ENCODE results near the gene CRYBG1.

Gene CRYBG1

DNA sequence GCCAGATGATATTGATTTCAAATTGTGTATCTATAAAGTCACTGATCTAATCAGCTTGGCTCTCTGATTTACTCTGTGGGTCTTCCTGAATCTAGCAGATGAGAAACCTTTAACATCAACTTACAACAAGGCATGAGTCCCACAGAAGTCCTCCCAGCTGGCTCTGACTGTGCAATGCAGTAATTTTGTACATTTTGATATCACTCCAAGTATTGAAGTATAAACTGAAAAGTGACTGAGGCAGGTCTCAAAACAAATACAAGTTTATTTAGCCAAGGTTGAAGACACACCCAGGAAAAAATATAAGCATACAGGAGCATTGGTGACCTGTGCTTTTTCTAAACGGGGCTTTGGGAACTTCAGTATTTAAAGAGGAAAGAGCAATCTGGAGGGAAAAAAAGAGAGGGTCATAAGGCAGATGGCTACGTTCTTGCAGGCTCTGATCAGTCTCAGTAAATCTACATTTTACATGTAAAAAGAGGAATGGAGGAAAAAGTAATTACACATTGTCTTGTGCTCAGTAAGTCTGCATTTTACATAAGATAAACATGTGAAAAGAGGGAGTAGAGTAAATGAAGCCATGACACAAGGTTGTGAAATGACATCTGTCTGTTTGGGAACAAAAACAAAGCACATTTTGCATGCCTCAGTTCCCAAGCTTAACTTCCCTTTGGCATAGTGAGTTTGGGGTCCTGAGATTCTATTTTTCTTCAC is 59.5 kb downstream of the CRYBG1 start:
- DNase-seq (ENCODE audit: low read depth in 2 of 2) = no peak

DNA sequence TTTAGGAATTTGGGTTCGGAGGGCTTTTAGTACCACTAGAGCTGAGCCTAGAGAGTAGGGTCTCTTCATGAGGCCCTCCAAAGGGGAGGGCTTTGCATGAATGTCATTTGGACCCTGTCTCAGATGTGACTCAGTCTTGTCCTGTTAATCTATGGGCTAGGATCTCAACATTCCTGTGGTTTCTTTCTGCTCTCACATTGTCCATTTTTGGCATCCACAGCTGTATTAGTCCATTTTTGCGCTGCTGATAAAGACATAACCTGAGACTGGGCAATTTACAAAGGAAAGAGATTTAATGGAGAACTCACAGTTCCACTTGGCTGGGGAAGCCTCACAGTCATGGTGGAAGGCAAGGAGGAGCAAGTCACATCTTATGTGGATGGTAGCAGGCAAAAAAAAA is 61.0 kb downstream of the CRYBG1 start:
- DNase-seq (ENCODE audit: low read depth in 2 of 2) = no peak

DNA sequence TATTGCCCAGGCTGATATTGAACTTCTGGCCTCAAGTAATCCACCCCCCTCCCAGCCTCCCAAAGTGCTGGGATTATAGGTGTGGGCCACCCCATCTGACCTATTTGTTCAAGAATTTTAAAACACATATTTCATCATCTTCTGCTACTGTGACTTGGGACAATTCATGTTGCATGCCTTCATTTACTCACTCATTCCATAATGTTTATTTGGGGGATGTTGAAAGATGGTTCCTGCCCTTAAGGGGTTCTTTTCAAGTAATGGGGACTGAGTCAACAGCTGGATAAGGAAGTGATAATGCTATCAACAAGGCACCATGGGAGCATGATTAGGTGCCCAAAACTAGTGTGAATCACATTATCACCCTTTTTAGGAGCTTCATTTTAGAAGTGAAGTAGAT is 62.0 kb downstream of the CRYBG1 start:
- DNase-seq (ENCODE audit: low read depth in 2 of 2) = no peak

DNA sequence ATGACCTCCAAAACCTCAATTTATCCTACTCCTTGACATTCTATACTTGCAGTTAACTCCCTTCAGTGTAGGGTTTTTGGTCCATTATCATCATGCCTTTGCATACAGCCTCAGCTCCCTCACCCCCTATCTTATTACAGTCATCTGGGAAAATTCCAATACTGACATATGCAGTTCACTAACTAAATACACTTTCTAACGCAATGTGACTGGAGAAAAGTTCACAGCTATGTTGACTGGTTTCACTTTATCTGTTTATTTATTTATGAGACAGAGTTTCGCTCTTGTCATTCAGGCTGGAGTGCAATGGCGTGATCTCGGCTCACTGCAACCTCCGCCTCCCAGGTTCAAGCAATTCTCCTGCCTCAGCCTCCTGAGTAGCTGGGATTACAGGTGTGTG is 64.9 kb downstream of the CRYBG1 start:
- DNase-seq (ENCODE audit: low read depth in 2 of 2) = no peak

- no peak for DNase-seq (ENCODE audit: low read depth in 2 of 2)
These were observed 65.9 kb downstream of the CRYBG1 start for GRCh38 chr6:106426250-106426970.

GRCh38 chr6:106430466-106430865 is 69.9 kb downstream of the CRYBG1 start:
- no peak for DNase-seq (ENCODE audit: low read depth in 2 of 2)

GRCh38 chr6:106431405-106431804 is 70.9 kb downstream of the CRYBG1 start:
- DNase-seq (ENCODE audit: low read depth in 2 of 2) = no peak

DNA sequence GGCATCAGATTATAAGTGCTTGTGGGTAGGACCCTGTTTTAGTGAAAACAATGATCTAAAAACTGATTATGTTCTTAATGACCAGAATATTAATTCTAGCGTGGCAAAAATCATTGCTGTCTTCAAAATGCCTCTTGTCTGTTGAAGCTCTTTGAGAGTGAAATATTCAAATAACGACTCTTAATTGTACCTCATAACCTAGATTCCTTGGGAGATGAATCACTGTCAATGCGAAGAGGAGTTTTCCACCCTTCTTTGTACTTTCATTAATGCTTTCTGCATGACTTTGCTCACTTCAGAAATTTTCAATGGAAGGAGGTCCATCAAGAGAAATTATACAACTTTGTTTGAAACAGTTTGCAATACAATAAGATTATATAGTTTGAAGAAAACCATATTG is 71.5 kb downstream of the CRYBG1 start:
- DNase-seq (ENCODE audit: low read depth in 2 of 2) = no peak

DNA sequence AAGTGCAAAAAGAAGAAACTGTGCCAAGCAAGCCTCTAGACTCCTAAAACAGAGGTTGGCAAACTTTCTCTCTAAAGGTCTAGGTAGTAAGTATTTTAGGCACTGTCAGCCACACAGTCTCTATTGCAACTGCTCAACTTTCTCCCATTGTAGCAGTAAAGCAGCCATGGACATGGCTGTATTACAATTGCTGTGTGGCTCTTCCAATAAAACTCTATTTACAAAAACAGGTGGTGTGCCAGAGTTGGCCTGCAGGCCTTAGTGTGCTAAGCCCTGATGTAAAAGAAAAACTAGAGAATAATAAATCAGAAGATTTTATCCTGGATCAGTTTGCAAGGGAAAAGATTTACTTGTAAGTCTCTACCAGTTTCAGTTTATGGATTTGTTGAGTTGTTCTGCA is 74.0 kb downstream of the CRYBG1 start:
- DNase-seq (ENCODE audit: low read depth in 2 of 2) = no peak

- DNase-seq (ENCODE audit: low read depth in 2 of 2) = no peak
These were observed 78.9 kb downstream of the CRYBG1 start for GRCh38 chr6:106439459-106439858.

- no peak for DNase-seq (ENCODE audit: low read depth in 2 of 2)
These were observed 80.0 kb downstream of the CRYBG1 start for GRCh38 chr6:106440546-106440945.

DNA sequence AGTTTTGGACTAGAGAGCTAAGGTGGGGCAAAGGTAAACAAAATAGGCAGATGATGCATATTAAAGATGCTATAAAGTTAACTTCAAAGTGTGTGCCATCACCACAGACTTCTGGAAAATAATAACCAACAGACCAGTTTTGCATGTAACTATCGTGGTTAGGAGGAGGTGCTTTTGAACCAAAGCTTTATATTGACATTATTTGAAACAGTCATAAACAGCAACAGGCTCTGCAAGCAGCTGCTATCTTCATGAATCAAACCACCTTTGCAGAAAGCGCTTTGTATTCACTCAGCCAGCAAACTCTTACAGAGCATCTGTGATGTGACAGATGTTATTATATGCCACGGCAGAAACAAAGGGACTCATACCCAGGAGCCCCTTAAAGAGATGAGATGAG is 81.9 kb downstream of the CRYBG1 start:
- DNase-seq (ENCODE audit: low read depth in 2 of 2) = no peak

DNA sequence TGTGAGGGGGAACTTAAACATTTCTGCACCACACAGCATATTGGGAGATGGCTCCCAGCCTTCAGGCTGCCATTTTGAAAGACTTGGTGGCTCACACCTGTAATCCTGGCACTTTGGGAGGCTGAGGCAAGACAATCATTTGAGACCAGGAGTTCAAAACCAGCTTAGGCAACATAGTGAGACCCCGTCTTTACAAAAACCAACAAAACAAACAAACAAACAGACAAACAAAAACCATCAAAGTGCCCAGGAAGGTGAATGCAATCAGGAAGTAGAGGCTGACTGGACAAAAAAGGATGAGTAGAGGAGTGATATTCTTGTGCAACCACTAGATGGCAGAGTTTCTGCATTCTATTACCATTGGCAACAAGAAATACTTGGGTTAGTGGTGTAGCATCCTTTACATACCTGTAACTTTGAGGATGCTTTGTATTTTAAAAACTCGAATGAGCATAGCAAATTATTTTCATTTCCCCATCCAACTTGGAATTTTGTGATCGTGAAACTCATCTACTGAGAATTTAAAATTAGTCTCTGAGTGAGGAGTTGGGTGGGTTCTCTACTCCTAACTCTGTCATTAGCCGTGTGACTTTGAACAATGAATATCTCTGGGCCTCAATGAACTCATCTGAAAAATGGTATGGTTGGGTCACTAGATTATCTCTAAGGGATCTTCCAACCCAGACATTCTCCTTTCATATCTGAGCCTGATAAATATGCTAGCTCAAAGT is 84.4 kb downstream of the CRYBG1 start:
- DNase-seq (ENCODE audit: low read depth in 2 of 2) = no peak

GRCh38 chr6:106445508-106445878 is 85.0 kb downstream of the CRYBG1 start:
- no peak for DNase-seq (ENCODE audit: low read depth in 2 of 2)

- DNase-seq (ENCODE audit: low read depth in 2 of 2) = no peak
These were observed 85.9 kb downstream of the CRYBG1 start for GRCh38 chr6:106446287-106446885.

DNA sequence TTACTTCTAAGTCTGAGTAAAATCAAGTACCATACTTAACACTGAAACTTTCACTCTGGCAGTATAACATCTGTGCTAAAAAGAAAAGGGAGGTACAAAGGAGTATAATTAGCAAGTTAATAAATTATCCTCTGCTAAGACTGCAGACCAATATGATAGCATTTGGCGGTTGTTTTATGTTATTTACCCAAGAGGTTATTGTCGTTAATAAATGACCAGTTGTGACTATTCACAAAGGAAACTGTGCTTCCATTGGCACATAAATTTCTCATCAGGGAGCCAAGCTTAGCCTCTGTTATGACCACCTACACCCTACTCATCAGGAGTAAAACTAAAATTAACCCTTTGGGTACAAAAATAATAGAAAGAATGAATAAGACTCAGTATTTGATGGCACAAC is 86.5 kb downstream of the CRYBG1 start:
- no peak for DNase-seq (ENCODE audit: low read depth in 2 of 2)

GRCh38 chr6:106448000-106448426 is 87.5 kb downstream of the CRYBG1 start:
- peak; percentile 1 to 2 for DNase-seq (ENCODE audit: low read depth in 2 of 2)

DNA sequence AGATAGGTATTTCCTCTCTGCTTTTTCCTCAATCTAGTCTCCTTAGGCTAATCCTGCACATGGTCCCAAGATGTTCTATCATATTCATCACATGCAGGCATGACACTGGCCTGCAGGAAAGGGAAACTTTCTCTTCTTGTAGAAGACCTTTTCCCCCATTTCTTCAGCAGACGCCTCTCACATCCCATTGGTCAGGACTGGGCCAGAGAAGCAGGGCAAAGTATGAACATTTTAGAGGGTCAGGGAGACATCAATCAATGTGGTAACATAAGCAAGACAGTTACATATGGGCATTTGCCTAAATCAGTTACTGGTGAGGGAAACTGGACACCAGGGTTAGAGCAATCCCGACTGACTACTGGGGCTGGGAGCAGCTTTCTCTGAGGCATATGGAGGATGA is 90.1 kb downstream of the CRYBG1 start:
- DNase-seq (ENCODE audit: low read depth in 2 of 2) = no peak

GRCh38 chr6:106451439-106451838 is 90.9 kb downstream of the CRYBG1 start:
- DNase-seq (ENCODE audit: low read depth in 2 of 2) = no peak

DNA sequence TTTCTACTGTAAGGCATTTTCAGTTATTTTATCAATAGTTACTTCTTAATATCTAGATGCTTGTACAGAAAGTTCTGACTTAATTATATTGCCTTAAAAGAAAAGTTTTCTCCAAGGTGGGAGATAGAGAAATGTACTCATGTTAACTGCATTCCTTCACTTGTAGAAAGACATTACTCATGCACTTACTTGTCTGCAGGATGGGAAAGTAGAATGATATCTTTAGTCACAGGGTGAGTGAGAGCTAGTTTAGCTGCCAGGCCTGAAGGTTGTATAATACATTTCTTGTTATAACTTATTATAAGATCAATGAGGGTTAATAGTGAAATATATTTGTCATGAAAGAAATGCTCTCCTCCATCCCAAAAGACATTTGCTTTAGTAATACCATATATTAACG is 92.1 kb downstream of the CRYBG1 start:
- DNase-seq (ENCODE audit: low read depth in 2 of 2) = no peak

DNA sequence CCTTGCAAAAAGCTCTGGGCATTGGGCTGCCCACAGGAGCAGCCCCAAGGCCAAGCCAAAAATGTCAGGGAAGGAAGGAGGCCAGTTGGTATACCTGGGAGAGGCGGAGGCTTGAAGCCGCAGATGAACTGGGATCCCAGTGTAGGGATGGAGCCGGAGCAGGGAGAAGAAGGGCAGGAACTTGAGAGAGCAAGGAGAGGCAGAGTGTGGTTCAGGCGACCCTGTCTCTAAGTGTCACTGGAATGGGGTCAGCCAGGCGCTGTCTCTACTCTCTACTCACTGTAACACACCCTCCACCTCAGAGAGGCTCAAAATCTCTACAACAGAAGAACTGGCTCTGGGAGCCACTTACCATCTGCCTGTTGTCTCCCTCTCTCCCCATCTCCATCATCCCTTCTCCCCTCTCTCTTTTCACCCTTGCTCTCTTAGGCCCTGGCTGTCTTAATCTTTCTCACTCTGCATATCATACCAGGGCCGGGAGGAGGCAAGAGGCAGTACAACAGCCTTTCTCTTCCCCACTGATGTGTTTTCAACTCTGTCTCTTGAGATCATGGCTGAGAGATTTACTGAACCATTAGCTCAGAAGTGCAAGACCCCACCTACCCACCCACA is 93.3 kb downstream of the CRYBG1 start:
- no peak for DNase-seq (ENCODE audit: low read depth in 2 of 2)

DNA sequence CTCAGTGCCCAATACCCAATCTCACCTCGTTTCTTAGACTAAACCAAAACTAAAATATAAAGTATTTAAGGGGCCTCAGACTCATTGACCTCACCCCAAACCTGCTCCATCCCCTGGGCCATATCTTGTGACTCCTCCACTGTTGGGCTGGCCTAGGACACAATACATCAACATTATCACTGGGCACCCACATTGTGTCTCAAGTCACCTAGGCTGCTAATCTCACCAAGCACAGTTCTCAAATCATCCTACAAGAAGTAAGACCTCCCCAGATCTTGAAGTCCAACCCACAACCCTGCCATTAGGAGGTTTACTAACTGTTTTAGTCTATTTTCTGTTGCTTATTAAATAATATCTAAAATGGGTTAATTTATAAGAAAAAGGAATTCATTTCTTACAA is 96.2 kb downstream of the CRYBG1 start:
- no peak for DNase-seq (ENCODE audit: low read depth in 2 of 2)
